OCI-LY1 (cell line): ENCODE data around the gene SSC5D.

Experiments used
- H2AFZ ChIP-seq: fragments of 200-600 bp; sonication (generic), shearing (Covaris generic); 2 replicates; pipeline ENCODE4 v1.6.0; 2014; ENCODE audit warnings: antibody characterized with exemption, mild to moderate bottlenecking, low read length
- H3F3A ChIP-seq: fragments of 200-600 bp; sonication (generic), shearing (Covaris generic); 2 replicates; pipeline ENCODE4 v1.6.0; 2014; ENCODE audit warnings: mild to moderate bottlenecking, antibody characterized with exemption, low read length, moderate library complexity; ENCODE audit not compliant: insufficient read depth
- H3K27ac ChIP-seq: fragments of 200-600 bp; sonication (generic); 2 replicates; pipeline ENCODE4 v1.5.1; 2014; ENCODE audit warnings: low read length, mixed run types, mild to moderate bottlenecking, low read depth; ENCODE audit not compliant: poor library complexity, severe bottlenecking
- H3K27me3 ChIP-seq: fragments of 200-600 bp; sonication (generic); 2 replicates; pipeline ENCODE4 v1.6.0; 2014; ENCODE audit warnings: antibody characterized with exemption, mild to moderate bottlenecking, low read length, moderate library complexity; ENCODE audit not compliant: insufficient read depth
- H3K36me3 ChIP-seq: fragments of 200-600 bp; sonication (generic); 2 replicates; pipeline ENCODE4 v1.6.1; 2014; ENCODE audit warnings: mild to moderate bottlenecking, antibody characterized with exemption, low read length, moderate library complexity, mixed read lengths; ENCODE audit not compliant: insufficient read depth
- H3K4me1 ChIP-seq: fragments of 200-600 bp; sonication (generic); 2 replicates; pipeline ENCODE4 v1.5.1; 2014; ENCODE audit warnings: mild to moderate bottlenecking, low read length, moderate library complexity; ENCODE audit not compliant: insufficient read depth, severe bottlenecking
- H3K4me2 ChIP-seq: fragments of 200-600 bp; sonication (generic), shearing (Covaris generic); 2 replicates; pipeline ENCODE4 v1.6.1; 2014; ENCODE audit warnings: low read length
- H3K4me3 ChIP-seq: fragments of 200-600 bp; sonication (generic); 2 replicates; pipeline ENCODE4 v1.5.1; 2014; ENCODE audit warnings: low read length, low read depth, mild to moderate bottlenecking, mixed read lengths; ENCODE audit not compliant: poor library complexity, severe bottlenecking
- H3K79me2 ChIP-seq: fragments of 200-600 bp; shearing (Covaris generic); 2 replicates; pipeline ENCODE4 v1.6.1; 2016; ENCODE audit warnings: mixed run types, low read length, mixed read lengths; ENCODE audit not compliant: insufficient read depth
- H3K9ac ChIP-seq: fragments of 200-600 bp; sonication (generic), shearing (Covaris generic); 2 replicates; pipeline ENCODE4 v1.6.1; 2014; ENCODE audit warnings: mild to moderate bottlenecking, low read length, mixed read lengths
- H3K9me2 ChIP-seq: fragments of 200-600 bp; sonication (generic), shearing (Covaris generic); 2 replicates; pipeline ENCODE4 v1.6.1; 2014; ENCODE audit warnings: low read depth, mild to moderate bottlenecking, low read length, mixed read lengths
- H3K9me3 ChIP-seq: fragments of 200-600 bp; shearing (Covaris generic); 2 replicates; pipeline ENCODE4 v1.6.1; 2014; ENCODE audit warnings: low read length, mixed read lengths
- H4K20me1 ChIP-seq: fragments of 200-600 bp; sonication (generic), shearing (Covaris generic); 2 replicates; pipeline ENCODE4 v1.6.0; 2016; ENCODE audit warnings: mild to moderate bottlenecking, low read length; ENCODE audit not compliant: insufficient read depth
- EZH2 ChIP-seq: fragments of 200-600 bp; sonication (generic), shearing (Covaris generic); IDR thresholded peaks from 2 replicates; pipeline ENCODE4 v1.8.0; 2017; ENCODE audit warnings: borderline replicate concordance, mixed run types, mild to moderate bottlenecking, antibody characterized with exemption, low read length, moderate library complexity, mixed read lengths
- TF ChIP-seq, protein P1 (sequence below): fragments of 200-600 bp; sonication (generic), shearing (Covaris generic); IDR thresholded peaks from 2 replicates; pipeline ENCODE4 v1.5.1; 2017; ENCODE audit warnings: mild to moderate bottlenecking, antibody characterized with exemption, low read length, moderate library complexity, mixed read lengths

SSC5D gene

DNA sequence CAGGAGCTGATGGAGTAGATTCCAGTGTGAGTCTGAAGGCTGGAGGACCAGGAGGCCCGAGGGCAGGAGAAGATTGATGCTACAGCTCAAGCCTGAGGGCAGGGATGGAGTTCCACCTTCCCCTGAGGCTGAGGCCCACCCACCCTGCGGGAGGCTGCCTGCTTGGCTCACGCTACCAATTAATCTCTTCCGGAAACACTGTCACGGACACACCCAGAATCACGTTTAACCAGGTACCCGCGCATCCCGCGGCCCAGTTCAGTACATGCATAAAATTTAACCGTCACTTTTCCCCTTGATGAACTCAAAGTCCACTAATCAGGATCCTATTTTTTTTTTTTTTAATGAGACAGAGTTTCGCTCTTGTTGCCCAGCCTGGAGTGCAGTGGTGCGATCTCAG lies 17.0 kb upstream of the SSC5D start:
- no peak for TF ChIP-seq EZH2
- TF ChIP-seq, protein P1, sequence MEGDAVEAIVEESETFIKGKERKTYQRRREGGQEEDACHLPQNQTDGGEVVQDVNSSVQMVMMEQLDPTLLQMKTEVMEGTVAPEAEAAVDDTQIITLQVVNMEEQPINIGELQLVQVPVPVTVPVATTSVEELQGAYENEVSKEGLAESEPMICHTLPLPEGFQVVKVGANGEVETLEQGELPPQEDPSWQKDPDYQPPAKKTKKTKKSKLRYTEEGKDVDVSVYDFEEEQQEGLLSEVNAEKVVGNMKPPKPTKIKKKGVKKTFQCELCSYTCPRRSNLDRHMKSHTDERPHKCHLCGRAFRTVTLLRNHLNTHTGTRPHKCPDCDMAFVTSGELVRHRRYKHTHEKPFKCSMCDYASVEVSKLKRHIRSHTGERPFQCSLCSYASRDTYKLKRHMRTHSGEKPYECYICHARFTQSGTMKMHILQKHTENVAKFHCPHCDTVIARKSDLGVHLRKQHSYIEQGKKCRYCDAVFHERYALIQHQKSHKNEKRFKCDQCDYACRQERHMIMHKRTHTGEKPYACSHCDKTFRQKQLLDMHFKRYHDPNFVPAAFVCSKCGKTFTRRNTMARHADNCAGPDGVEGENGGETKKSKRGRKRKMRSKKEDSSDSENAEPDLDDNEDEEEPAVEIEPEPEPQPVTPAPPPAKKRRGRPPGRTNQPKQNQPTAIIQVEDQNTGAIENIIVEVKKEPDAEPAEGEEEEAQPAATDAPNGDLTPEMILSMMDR = no peak
- Histone ChIP-seq H3K9me2 (no peaks in the 10 kb centered on the region), H3K9me3 (no peaks in the 10 kb centered on the region), H3K4me2 (no peak overlapping the region), H3F3A (no peaks in the 10 kb centered on the region), H3K4me1 (peaks cover 7% of the 10 kb centered on the region), H3K9ac (no peak overlapping the region), H2AFZ (no peak overlapping the region), H3K79me2 (no peaks in the 10 kb centered on the region), H3K36me3 (no peaks in the 10 kb centered on the region), H3K27ac (no peak overlapping the region), H4K20me1 (no peaks in the 10 kb centered on the region), H3K4me3 (no peak overlapping the region), H3K27me3 (no peaks in the 10 kb centered on the region)

DNA sequence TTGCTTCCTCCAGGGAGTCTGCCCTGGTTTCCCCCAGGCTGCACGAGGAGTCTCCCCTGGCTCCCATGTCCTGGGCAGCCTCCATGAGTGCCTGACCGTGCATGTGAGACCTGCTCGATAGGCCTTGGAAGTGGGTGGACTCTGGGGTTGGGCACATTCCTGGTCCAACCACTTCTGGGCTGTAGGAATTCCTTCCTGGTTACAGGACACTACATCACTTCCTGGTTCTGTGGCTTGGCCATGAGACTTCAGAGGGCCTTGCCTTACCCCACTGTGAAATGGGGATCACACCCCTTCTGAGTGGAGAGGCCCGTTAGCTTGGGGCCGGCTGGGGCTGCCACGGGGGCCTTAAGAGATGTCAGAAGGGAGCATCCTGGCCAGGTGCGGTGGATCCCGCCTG lies 15.8 kb upstream of the SSC5D start:
- Histone ChIP-seq H3K27ac (no peak overlapping the region), H3K27me3 (no peaks in the 10 kb centered on the region), H3K36me3 (no peaks in the 10 kb centered on the region), H3F3A (no peaks in the 10 kb centered on the region), H3K4me1 (peaks cover 9% of the 10 kb centered on the region), H3K4me2 (no peak overlapping the region), H3K9me2 (no peaks in the 10 kb centered on the region), H4K20me1 (no peaks in the 10 kb centered on the region), H2AFZ (no peak overlapping the region), H3K4me3 (no peak overlapping the region), H3K9me3 (no peaks in the 10 kb centered on the region), H3K79me2 (no peaks in the 10 kb centered on the region), H3K9ac (no peak overlapping the region)
- TF ChIP-seq, protein P1 = no peak
- no peak for TF ChIP-seq EZH2

DNA sequence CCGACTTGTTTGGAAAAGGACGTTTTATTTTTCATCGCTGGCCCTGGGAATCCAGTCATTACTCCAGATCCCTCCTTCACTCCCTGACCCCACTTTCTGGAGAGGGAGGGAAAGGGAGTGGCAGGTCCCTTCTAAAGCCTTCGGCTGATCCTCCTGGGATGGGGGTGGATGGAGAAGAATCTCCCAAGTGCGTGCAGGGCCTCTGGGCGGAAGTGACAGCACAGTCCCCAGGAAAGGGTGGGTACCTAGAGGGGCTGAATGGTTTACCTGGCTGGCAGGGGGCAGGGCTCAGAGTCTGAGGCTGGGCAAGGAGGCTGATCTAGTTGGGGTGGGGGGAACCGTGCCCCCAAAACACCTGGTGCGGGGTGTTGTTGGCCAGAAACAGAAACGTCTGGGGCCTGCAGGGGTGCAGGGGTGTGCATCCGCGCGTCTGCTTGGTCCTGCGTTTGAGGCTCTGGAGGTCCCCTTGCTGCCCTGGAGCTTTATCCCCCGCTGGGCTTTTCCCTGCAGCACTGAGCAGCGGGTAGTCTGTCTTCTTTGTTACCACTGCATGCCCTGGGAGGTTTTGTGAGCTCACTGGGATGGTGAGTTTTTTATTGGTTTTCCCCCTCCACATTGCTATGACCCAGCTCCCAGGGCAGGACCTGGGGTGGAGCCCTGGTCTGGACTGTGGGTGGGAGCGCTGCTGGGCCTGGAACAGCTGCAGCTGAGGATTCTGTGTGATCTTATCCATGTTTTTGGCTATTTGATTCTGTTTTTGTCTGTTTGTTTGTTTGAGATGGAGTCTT lies 14.8 kb upstream of the SSC5D start:
- TF ChIP-seq EZH2 = no peak
- TF ChIP-seq, protein P1 = no peak
- Histone ChIP-seq H3K4me1 (peaks cover 17% of the 10 kb centered on the region), H3F3A (no peaks in the 10 kb centered on the region), H2AFZ (no peak overlapping the region), H3K27ac (no peak overlapping the region), H3K9me3 (no peaks in the 10 kb centered on the region), H3K79me2 (no peaks in the 10 kb centered on the region), H3K4me3 (no peak overlapping the region), H3K4me2 (no peak overlapping the region), H3K9ac (no peak overlapping the region), H3K36me3 (no peaks in the 10 kb centered on the region), H3K27me3 (no peaks in the 10 kb centered on the region), H3K9me2 (no peaks in the 10 kb centered on the region), H4K20me1 (no peaks in the 10 kb centered on the region)
